PFSK-1 (cell line): ENCODE results near the gene SBSN.

Source experiments
- FOXP2 ChIP-seq: optimal IDR thresholded peaks from 2 replicates; pipeline ENCODE3; 2011; ENCODE audit warnings: borderline replicate concordance, control low read depth, inconsistent platforms; ENCODE audit not compliant: insufficient read depth; ENCODE audit errors: extremely low read length, extremely low read depth
- POLR2AphosphoS5 ChIP-seq: IDR thresholded peaks from 2 replicates; pipeline ENCODE4 v1.6.1; 2012; ENCODE audit warnings: low read depth, mild to moderate bottlenecking, control low read depth, low read length, moderate library complexity
- REST ChIP-seq, 2 experiments: IDR thresholded peaks; 2 replicates each; pipeline versions ENCODE4 v1.6.1 to v1.8.0; 2011 to 2012; ENCODE audit warnings: low read depth in 2 of 2, low read length in 2 of 2, control low read depth in 1 of 2, inconsistent platforms in 1 of 2, mild to moderate bottlenecking in 1 of 2, moderate library complexity in 1 of 2; ENCODE audit not compliant: insufficient read depth in 1 of 2
- SIN3A ChIP-seq: IDR thresholded peaks from 2 replicates; pipeline ENCODE4 v1.6.1; 2012; ENCODE audit warnings: mild to moderate bottlenecking, low read length, moderate library complexity, borderline replicate concordance; ENCODE audit not compliant: insufficient read depth
- TAF1 ChIP-seq: IDR thresholded peaks from 2 replicates; pipeline ENCODE4 v1.6.1; 2012; ENCODE audit warnings: low read length, control low read depth, borderline replicate concordance; ENCODE audit not compliant: insufficient read depth

The SBSN gene

GRCh38 chr19:35510626-35510964 lies 17.5 kb downstream of the SBSN start:
- TF ChIP-seq REST (IDR thresholded peaks at IDR 0.05; ENCODE audit: insufficient read depth in 1 of 2, low read depth in 2 of 2, low read length in 2 of 2) (no peak), POLR2AphosphoS5 (no peak), SIN3A (no peak)

- TF ChIP-seq FOXP2 (no peak), POLR2AphosphoS5 (no peak), REST (IDR thresholded peaks at IDR 0.05; ENCODE audit: insufficient read depth in 1 of 2, low read depth in 2 of 2, low read length in 2 of 2) (no peak), SIN3A (no peak), TAF1 (no peak)
Measured at GRCh38 chr19:35509861-35510625, 18.1 kb downstream of the SBSN start.

- no peak for TF ChIP-seq POLR2AphosphoS5
Measured at GRCh38 chr19:35509018-35509652, 19.0 kb downstream of the SBSN start.

- no peak for TF ChIP-seq SIN3A
- TF ChIP-seq TAF1: no peak
- TF ChIP-seq FOXP2: no peak
- TF ChIP-seq POLR2AphosphoS5: no peak
- no peak for TF ChIP-seq REST (IDR thresholded peaks at IDR 0.05; ENCODE audit: insufficient read depth in 1 of 2, low read depth in 2 of 2, low read length in 2 of 2)
Measured at GRCh38 chr19:35508129-35508528, 20.0 kb downstream of the SBSN start.

GRCh38 chr19:35507561-35507960 lies 20.6 kb downstream of the SBSN start:
- TF ChIP-seq FOXP2 (no peak), TAF1 (no peak), POLR2AphosphoS5 (no peak), SIN3A (no peak), REST (IDR thresholded peaks at IDR 0.05; ENCODE audit: insufficient read depth in 1 of 2, low read depth in 2 of 2, low read length in 2 of 2) (no peak)
